Renal pelvis (tissue), 4 donors: ENCODE measurements around the gene LMNTD2. TPM values are rescaled to one million over a fixed set of nuclear protein-coding genes. Genes with fewer than 3 reads are reported as not detected.
"Not testable (repeated sequence)": the region's sequence is repeated elsewhere in the genome, so short reads cannot be mapped to it uniquely, and the experiment has no call there.

ENCODE experiments used
- DNase-seq: peaks from one replicate; pipeline ENCODE4 v3.0.0-alpha.2; 2013
- polyA plus RNA-seq, 3 donors: library from polyadenylated mRNA; unstranded; fragments of 120-200 nt; gene quantifications; one replicate each; pipeline ENCODE4 v1.2.1, GENCODE V29; 2013; ENCODE audit not compliant: insufficient read length in 3 of 3

Gene LMNTD2
- polyA plus RNA-seq, 3 donors, result 4.2 to 4.9 (median 4.6) TPM

DNA sequence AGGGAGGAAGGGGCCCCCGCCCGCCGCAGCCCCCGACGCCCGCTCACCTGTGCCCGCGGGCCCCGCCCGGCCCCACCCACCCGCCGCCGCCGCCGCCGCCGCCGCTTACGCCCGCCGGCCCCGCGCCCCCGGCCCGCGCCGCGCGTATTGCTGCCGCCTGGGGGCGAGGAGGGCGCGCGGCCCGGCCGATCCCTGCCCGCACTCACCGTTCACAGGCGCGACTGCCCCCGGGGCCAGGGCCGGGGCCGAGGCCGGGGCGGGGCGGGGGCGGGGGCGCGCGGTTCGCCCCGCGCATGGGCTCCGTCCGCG lies 25.4 kb downstream of the LMNTD2 start:
- DNase-seq, result no peak

DNA sequence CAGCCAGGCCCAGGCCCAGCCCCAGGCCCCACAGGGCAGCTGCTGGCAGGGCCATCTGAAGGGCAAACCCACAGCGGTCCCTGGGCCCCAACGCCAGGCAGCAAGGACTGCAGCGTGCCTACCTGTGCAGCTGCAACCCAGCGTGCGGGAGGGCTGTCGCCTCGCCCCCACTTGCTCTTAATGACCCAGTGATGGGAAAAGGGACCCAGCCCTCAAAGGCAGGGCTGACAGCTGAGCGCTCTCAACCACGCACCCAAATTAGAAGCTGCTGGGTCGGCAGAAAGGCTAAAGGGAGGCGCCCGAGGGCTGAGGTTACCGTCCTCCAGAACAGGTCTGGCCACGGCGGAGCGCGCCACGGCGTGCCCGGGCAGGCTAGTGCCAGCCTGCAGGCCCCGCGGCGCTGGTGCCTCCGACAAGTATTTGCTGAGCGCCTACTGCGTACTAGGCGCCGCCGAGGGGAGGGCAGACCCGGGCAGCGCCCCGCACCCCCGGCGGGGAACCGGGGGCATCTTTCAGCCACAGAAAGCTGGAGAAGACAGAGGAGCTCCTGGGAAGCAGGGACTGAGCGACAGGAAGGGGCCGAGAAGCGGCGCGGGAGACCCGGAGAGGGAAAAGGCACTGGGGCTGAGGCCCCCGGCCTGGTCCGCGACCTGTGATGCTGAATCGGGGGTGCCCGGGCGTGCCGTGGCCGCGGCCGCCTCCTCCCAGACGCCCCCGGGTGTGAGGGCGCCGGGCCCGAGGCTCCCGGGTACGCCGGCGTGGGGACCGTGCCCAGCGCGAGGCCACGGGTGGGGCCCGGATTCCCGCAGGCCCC lies 25.9 kb downstream of the LMNTD2 start:
- no peak for DNase-seq

DNA sequence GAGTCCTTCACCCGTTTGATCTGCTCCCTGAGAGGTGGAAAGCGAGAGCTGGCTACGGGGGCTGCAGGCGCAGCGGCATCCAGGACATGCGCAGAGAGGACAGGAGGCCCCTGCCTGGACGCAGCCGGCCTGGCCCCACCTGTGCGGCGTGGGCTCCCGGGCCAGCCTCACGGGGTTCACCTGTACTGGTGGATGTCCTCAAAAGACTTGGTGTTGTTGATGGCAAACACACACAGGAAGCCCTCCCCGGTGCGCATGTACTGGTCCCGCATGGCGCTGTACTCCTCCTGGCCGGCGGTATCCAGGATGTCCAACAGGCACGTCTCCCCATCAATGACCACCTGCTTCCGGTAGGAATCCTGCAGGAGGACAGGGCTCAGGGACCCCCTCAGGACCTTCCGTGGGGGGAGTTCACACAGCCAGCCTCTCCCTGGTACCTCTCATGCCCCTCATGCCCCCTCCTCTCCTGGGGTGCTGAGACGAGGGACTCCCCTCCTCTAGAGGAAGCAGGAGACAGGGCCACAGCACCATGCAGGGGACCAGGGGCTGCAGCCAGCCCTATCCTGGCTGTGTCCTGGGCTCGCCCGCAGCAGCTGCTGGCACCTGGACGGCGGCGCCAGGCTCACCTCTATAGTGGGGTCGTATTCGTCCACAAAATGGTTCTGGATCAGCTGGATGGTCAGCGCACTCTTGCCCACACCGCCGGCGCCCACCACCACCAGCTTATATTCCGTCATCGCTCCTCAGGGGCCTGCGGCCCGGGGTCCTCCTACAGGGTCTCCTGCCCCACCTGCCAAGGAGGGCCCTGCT lies 26.7 kb downstream of the LMNTD2 start:
- no peak for DNase-seq

DNA sequence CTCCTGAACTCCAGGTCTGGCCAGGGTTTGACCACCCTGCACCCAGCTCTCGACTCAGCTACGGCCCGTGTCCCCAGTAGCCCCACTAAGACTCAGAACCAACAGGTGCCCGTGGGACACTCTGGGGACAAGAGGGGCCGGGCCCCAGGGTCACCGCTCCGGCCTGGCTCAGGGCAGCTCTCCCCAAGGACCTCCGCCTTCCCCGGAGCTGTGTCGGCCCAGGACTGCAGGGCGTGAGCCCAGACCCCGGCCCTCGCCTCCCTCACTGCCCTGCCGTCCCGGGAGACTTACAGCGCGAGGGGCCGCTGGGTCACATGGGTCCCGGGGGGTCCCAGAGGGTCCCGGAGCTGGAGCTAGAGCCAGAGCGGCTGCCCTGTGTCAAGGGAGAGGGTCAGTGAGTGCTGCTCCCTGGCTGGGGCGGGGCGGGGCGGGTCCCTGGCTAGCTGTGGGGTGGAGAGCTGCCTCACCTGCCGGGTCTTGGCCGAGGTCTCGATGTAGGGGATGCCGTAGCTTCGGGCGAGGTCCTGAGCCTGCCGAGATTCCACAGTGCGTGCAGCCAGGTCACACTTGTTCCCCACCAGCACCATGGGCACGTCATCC lies 27.5 kb downstream of the LMNTD2 start:
- no peak for DNase-seq

DNA sequence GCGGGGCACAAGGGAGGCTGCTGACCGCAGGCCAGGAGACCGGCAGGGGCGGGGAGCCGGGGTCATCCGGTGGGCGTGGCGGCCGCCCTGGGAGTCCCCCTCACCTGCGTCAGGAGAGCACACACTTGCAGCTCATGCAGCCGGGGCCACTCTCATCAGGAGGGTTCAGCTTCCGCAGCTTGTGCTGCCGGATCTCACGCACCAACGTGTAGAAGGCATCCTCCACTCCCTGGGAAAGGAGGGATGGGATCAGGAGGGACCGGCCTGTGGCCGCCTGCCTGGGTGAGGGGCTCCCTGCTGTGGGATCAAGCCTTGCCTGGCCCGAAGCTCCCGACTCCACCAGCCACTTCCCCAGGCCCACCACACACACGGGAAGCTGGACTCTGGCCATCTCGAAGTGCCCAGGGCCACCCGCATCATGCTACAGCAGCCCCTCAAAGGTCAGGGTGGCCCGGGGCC lies 28.0 kb downstream of the LMNTD2 start:
- DNase-seq, result no peak

DNA sequence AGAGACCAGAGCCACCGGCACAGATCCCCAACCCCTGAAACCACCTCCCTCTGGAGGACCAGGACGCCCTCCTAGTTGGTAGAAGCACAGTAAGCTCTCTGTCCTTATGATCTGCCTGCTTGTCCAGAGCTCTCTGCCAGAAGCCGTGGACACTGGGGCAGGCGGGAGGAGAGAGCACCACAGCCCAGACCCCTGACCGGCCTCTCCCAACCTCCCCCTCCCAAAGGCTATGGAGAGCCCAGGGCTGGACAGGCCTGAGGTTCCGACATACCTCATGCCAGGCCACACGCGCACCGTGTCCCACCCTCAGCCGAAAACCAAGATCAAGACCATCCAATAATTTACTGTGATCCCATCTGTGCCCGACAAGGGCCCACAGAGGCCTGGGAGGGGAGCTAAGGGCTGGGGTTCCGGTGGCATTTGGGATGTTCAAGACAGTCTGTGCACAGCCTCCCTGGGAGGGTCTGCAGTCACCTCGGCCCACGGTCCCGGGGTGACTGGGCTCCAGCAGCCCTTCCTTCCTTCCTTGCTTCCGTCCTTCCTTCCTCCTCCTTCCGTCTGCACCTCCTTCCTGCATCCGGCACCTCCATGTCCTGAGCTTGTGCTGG lies 28.5 kb downstream of the LMNTD2 start:
- DNase-seq, result no peak

DNA sequence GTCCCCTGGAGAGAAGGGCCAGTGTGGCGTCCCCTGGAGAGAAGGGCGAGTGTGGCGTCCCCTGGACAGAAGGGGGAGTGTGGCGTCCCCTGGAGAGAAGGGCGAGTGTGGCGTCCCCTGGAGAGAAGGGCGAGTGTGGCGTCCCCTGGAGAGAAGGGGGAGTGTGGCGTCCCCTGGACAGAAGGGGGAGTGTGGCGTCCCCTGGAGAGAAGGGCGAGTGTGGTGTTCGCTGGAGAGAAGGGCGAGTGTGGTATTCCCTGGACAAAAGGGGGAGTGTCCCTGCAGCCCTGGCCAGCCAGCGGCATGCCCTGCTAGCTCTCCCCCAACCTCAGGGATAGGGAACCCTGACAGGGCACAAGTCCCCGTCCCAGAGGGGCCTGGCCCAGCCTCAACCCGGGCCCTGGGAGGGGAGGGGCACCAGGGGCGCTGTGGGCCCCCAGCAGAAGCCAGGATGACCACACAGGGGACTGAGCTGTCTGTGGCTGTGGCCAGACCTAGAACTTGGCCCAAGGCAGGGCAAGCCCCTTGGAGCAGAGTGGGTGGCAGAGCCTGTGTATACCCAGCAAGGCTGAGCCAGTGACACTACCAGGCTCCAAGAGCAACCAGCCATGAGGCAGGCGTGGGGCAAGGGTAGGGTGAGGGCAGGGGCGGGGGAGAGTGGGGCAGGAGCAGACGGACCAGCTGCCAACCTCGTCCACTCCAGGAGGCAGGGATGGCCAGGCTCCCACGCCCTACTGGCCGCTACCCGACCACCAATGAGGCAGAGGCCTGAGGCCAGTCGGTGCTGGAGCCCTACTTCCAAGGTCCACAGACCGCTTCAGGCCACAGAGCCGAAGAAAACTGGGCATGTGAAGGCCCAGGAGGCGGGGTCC lies 29.3 kb downstream of the LMNTD2 start:
- no peak for DNase-seq

DNA sequence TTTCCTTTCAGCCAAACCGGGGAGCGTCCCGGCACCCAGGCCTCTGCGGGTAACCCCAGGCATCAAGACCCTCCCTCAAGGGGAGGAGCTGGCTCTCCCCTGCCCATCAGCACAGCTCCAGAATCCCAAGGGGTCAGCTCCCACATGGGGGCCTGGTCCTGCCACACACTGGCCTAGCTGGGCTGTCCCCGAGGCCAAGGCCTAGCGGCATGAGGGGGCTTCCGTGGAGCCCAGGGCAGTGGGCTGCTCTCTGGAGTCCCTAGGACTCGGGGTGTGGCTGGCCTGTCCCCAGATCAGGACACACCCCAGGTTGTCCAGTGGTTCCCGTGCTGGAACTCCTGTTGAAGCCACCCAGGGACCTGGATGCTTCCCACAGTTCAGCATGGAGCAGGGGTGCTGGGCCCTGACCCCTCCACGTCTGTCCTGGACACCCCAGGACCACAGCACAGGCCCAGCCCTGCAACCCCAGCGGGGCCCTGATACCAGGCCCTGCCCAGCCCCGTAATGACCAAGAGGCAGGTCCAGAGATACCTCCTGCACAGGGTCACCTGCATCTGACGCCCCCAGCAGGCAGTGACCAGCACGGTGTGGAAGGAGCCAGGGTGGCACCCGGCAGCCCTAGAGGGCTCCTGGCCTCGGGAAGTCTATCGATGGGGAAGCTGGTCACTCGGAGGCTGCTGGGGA lies 30.7 kb downstream of the LMNTD2 start:
- DNase-seq, result no peak

DNA sequence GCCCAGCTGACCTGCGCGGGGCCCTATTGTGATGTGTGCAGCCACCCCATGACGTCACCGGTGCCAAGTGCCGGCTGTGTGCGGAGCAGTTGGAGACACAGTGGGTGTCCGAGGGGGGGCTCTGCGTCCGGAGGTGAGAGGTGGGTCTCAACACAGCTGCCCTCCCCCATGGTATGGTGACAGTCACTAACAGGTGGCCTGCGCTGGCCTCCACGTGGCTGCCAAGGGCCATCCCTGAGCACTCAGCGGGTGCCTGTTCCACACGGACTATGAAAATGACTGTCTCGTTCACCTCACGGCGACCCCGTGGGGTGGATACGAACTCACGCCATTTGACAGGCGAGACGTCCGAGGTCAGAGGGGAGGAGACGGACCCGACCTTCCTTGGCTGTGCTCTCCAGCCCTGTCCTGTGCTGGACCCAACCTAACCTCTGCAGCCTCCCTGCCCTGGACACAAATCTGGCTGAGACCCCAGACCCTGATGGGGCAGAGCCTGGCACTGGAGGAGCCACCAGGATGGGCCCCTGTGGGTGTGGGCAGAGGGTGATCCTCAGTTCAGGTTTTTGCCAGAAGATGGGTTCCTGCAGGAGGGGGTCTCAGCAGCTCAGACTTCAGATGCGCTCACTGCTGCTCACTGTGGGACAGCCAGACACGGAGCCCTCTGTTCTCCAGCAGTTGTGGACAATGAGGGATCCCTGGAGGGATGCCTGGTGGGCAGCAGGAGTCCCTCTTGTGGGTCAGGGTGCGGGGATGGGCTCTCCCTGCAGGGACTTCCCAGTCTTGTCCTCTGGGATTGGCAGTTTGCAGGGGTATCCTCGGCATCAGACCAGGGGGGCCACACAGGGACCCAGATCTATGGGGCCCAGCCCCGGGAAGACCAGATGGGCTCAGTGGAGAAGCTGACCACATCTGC lies 31.5 kb downstream of the LMNTD2 start:
- no peak for DNase-seq

DNA sequence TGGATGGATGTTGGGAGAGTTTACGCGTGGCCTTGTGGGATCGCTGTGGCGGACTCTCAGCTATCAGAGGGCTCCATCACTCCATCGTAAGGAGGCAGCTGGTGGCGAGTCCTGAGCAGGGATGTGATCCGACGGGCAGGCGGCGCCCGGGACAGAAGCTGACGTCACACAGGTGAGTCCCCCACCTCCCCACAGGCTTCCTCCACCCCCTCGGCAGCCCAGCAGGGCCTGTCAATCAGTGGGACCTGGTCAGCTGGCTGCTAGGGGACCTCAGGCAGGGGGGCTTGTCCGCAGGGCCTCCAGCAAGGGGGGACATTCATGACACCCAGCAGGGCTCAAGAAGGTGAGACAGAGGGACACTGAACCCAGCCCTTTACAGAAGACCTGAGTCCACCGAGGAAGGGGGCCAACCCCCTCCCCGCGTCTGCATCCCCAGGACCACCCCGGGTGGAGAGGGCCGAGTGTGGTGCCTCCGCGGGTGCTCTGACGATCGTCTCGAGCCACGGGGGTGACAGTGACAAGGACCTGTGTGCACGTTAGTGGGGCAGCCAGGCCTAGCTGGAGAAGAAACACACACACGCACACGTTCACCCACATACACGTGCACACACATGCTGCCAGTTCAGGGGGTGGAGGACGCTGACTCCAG lies 32.2 kb downstream of the LMNTD2 start:
- DNase-seq, result no peak

DNA sequence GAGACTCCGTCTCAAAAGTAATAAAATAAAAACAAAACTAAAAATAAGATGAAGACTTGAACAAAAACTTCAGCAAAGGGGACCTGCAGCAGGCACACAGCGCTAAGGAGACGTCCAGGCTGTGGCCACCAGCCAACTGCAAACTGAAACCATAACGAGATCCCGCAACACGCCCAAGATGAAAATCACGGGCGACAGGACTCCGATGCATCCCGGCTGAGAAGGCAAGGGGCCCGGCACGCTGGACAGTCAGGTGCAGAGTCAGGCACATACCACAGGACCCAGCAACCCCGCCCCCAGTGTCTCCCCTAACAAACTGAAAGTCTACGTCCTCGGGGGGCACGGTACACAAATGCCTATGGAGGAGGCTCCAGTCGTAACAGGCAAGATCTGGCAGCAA lies 34.3 kb downstream of the LMNTD2 start:
- DNase-seq, result no peak

DNA sequence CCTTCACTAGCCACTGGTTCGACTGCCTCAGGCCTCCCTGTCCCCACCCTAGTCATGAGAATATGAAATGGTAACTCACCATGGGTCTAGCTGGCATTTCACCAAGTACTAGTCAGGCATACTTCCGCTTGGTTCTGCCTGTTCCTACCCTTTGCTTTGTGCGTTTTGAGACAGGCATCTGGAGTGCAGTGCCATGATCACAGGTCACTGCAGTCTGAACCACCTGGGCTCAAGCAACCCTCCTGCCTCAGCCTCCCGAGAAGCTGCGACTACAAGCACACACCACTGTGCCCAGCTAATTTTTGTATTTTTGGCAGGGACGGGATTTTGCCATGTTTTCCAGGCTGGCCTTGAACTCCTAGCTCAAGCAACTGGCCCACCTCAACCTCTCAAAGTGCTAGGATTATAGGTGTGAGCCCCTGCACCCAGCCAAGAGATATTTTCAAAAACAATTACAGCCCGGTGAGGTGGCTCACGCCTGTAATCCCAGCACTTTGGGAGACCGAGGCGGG lies 39.3 kb downstream of the LMNTD2 start:
- DNase-seq, result no peak

DNA sequence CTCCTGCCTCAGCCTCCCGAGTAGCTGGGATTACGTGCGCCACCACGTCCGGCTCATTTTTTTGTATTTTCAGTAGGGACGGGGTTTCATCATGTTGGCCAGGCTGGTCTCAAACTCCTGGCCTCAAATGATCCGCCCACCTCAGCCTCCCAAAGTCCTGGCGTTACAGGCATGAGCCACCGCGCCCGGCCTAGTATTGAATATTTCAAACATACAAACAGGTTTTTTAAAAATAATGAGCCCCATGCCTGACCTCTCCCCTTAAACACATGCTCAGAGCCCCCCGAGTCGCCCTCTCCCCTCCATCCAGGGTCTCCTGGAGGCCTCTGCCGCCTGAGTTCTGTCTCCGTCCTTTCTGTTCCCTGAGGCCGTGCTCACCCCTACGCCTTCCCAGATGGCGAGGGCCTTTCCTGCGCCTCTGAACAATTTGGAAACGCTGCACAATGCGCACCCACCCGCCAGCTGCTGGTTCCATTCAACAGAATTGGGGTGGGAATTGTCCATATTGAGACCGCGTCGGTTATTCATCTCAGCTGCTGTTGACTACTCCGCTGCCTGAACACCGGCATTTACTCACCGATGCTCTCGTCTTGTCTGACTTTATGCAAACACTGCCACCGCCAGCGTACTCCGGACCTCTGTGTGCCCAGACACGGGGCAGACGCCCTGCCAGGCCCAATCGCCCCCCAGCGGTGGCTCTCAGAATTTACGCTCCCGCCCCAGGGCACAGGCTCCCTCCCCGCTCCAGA lies 39.9 kb downstream of the LMNTD2 start:
- no peak for DNase-seq

DNA sequence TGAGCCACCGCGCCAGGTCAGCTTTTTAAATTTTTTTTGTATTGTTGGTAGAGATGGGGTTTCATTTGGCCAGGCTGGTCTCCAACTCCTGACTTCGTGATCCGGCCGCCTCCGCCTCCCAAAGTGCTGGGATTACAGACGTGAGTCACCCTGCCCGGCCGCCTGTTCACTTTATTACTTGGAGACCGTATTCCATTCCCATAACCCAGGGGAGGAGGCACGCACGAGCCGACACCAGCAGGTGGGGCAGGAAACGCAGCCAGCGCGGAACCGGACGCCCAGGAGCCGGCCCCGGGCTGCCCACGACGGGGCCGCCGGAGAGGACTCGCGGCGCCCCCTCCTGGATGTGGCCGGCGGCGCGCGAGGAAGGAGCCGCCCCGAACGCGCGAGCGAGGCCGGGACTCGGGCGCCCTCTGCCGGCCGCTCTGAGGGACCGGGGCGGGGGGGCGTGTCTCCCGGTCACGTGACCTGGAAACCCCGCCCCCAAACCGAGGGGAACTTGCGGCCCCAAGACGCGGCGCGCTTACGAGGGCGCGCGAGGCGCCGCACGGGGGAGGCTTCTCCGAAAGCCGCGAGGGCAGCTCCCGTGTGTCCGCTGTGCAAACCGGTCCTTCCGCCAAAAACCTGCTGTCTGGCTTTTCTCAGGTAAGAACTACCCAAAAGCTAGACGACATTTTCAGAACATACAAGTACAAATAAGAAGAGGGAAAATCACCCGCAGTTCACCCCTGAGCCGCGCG lies 41.9 kb downstream of the LMNTD2 start:
- peak; percentile 73 for DNase-seq

DNA sequence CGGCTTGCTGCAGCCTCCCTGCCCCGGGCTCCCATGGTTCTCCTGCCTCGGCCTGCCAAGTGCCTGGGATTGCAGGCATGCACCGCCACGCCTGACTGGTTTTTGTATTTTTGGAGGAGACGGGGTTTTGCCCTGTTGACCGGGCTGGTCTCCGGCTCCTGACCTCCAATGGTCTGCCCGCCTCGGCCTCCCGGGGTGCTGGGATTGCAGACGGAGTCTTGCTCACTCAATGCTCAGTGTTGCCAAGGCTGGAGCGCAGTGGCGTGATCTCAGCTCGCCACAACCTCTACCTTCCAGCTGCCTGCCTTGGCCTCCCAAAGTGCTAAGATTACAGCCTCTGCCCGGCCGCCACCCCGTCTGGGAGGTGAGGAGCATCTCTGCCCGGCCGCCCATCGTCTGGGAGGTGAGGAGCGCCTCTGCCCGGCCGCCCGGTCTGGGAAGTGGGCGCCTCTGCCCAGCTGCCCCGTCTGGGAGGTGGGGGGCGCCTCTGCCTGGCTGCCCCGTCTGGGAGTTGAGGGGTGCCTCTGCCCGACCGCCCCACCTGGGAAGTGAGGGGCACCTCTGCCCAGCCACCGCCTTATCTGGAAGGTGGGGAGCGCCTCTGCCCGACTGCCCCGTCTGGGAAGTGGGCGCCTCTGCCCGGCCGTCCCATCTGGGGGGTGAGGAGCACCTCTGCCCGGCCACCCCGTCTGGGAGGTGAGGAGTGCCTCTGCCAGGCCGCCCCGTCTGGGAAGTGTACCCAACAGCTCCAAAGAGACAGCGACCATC lies 43.4 kb downstream of the LMNTD2 start:
- not testable (repeated sequence) for DNase-seq

DNA sequence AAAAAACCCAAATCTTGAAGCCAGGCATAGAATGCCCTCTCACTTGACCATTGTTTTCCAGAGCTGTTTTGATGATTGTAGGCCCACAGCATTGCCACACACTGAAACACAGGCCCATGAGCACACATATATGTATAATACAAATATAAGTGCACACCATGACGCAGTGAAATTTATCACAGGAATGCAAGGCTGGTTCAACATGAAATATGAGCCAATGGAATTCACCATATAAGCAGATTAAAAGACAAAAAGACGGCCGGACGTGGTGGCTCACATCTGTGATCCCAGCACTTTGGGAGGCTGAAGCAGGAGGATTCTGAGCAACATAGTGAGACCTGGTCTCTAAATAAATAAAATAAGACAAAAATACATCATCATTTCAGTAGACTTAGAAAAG lies 44.1 kb downstream of the LMNTD2 start:
- DNase-seq, result no peak

DNA sequence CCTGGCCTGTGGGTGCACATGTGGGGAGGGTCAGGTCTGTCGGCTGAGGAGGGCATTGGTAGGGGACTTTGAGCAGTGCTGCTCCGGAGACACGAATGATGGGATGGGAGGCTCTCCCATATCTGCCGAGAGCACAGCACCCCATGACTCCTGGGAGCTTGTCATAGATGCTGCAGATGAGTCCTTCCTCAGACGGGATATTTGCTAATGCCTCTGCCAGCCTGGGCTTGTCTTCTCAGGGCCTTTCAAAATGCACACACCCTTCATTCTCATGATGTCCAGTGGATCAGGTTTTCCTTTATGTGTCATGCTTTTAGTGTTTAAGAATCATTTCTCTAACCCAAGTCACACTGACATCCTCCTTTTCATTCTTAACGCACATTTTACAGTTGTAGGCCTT lies 45.4 kb downstream of the LMNTD2 start:
- DNase-seq, result no peak
